NCI-H2196 treated with DMSO at 0.1 percent for 48 hours (cell line): ENCODE results near the gene PRKG1.
"Not testable (repeated sequence)": the region's sequence is repeated elsewhere in the genome, so short reads cannot be mapped to it uniquely, and the experiment has no call there.

ENCODE experiments used
- DNase-seq: peaks from one replicate; lab custom pipeline; 2025; ENCODE audit not compliant: unreplicated experiment; lab: John Stamatoyannopoulos, UW

Gene PRKG1

GRCh38 chr10:51318399-51319172, 244.3 kb downstream of the PRKG1 start:
- DNase-seq: no peak

GRCh38 chr10:51319173-51319435, 244.8 kb downstream of the PRKG1 start:
- no peak for DNase-seq

GRCh38 chr10:51321300-51321699, 247.0 kb downstream of the PRKG1 start:
- no peak for DNase-seq

- no peak for DNase-seq
Observed at GRCh38 chr10:51321980-51322379, 247.7 kb downstream of the PRKG1 start.

GRCh38 chr10:51325649-51326048, 251.4 kb downstream of the PRKG1 start:
- no peak for DNase-seq

- no peak for DNase-seq
Observed at GRCh38 chr10:51326174-51326573, 251.9 kb downstream of the PRKG1 start.

GRCh38 chr10:51327432-51327831, 253.1 kb downstream of the PRKG1 start:
- no peak for DNase-seq

- no peak for DNase-seq
Observed at GRCh38 chr10:51340366-51340765, 266.1 kb downstream of the PRKG1 start.

- no peak for DNase-seq
Observed at GRCh38 chr10:51340845-51341610, 266.7 kb downstream of the PRKG1 start.

- not testable (repeated sequence) for DNase-seq
Observed at GRCh38 chr10:51341745-51342144, 267.5 kb downstream of the PRKG1 start.

GRCh38 chr10:51342381-51342780, 268.1 kb downstream of the PRKG1 start:
- no peak for DNase-seq

GRCh38 chr10:51343391-51343790, 269.1 kb downstream of the PRKG1 start:
- DNase-seq: no peak

- DNase-seq: no peak
Observed at GRCh38 chr10:51344371-51344770, 270.1 kb downstream of the PRKG1 start.

- DNase-seq: no peak
Observed at GRCh38 chr10:51348622-51349021, 274.3 kb downstream of the PRKG1 start.

GRCh38 chr10:51357170-51357569, 282.9 kb downstream of the PRKG1 start:
- DNase-seq: no peak

GRCh38 chr10:51358227-51358626, 283.9 kb downstream of the PRKG1 start:
- no peak for DNase-seq

- no peak for DNase-seq
Observed at GRCh38 chr10:51363415-51363814, 289.1 kb downstream of the PRKG1 start.

GRCh38 chr10:51364674-51365073, 290.4 kb downstream of the PRKG1 start:
- DNase-seq: no peak

- no peak for DNase-seq
Observed at GRCh38 chr10:51366044-51366443, 291.8 kb downstream of the PRKG1 start.

- no peak for DNase-seq
Observed at GRCh38 chr10:51367127-51367526, 292.8 kb downstream of the PRKG1 start.

GRCh38 chr10:51367694-51368093, 293.4 kb downstream of the PRKG1 start:
- DNase-seq: no peak

GRCh38 chr10:51368943-51369342, 294.7 kb downstream of the PRKG1 start:
- DNase-seq: no peak

- DNase-seq: no peak
Observed at GRCh38 chr10:51369903-51370302, 295.6 kb downstream of the PRKG1 start.
